Measurements from ENCODE around the gene ALG8. TPM values are rescaled to one million over a fixed set of nuclear protein-coding genes. Genes with fewer than 3 reads are reported as not detected.
"Not testable (repeated sequence)": the region's sequence is repeated elsewhere in the genome, so short reads cannot be mapped to it uniquely, and the experiment has no call there.

Gene ALG8
- total RNA-seq, 8 experiments from 2014 or later: 30.6 to 74.1 (median 41.9) TPM

DNA sequence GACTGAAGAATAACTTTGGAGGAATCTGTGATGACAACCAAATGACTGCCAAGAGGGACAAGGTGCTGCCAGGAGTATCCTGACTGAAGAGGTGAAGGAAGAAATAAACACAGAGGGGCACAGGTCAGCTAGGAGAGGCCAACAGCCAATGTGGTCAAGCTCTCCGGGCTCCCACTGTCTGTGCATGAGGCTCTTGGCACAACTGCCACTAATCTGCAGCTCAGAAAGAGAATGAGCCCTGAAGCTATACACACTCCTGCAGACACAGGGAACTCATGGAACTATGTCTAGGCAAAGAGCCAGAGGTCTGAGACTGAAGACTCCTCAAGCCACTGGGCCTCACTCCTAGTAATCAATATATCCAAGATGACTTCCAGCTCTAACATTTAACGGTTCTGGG is 68.8 kb downstream of the ALG8 start:
- H3K27ac ChIP-seq: no peak overlapping the region
- in situ Hi-C loops (cut with MboI; ENCODE audit: low pct_unique_long_range_greater_than_20kb in 2 of 9, low sequenced_read_pairs in 9 of 9, unreplicated experiment in 9 of 9): no loop called here
- peak in 1 of 8 experiments; percentile 21 for ATAC-seq (replicated peaks in 6 of 8)
- 83 to 100% (median 100%) methylated on average over 1 to 2 of the region's 2 CpGs; no CpG with 5 or more reads in 2 of the 10 experiments for WGBS, 10 experiments
- no peak overlapping the region for H3K4me3 ChIP-seq
- H3K4me1 ChIP-seq (replicated peaks in 1 of 2): no peaks in the 10 kb centered on the region

DNA sequence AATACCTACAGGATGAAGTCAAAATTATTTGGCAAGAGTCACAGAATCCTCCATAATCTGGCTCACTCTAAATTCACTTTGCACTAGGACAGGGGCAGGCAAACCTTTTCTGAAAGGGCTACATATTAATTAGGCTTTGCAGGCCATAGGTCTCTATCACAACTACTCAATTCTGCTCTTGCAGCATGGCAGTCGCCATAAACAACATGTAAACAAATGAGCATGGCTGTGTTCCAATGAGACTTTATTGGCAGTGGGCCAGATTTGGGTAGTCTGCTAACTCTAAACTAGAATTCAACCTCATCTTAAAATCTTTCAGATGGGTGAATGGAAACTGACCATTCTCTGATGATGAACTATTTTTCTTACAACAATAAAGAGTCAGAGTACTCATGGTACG is 70.0 kb downstream of the ALG8 start:
- Histone ChIP-seq H3K27ac (no peak overlapping the region), H3K4me3 (no peak overlapping the region), H3K4me1 (replicated peaks in 1 of 2) (no peaks in the 10 kb centered on the region)
- peak in 1 of 8 experiments; percentile 17 for ATAC-seq (replicated peaks in 6 of 8)
- in situ Hi-C loops (cut with MboI; ENCODE audit: low pct_unique_long_range_greater_than_20kb in 2 of 9, low sequenced_read_pairs in 9 of 9, unreplicated experiment in 9 of 9): no loop called here
- 56 to 100% (median 100%) methylated on average over 1 to 2 of the region's 2 CpGs; no CpG with 5 or more reads in 3 of the 10 experiments for WGBS, 10 experiments

DNA sequence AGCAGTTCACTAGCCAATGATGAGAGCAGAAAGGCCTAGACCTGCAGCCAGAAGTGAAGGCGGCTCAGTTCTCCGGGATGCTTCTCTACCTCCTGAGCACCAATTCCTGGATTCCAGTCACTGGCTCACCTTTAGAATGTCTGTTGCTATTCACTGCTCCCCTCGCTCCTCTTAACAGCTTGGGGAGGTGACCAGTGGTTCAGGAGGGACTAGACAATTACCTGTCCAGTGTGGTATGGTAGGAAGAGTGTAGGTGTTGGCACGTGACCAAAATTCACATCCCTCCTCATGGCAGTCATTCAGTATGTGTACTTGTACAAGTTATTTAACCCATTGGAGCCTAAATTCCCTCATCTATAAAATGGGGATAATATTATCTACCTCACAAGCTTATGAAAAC is 71.7 kb downstream of the ALG8 start:
- Histone ChIP-seq H3K4me3 (no peak overlapping the region), H3K4me1 (replicated peaks in 1 of 2) (no peaks in the 10 kb centered on the region), H3K27ac (no peak overlapping the region)
- in situ Hi-C loops (cut with MboI; ENCODE audit: low pct_unique_long_range_greater_than_20kb in 2 of 9, low sequenced_read_pairs in 9 of 9, unreplicated experiment in 9 of 9): no loop called here
- no peak for ATAC-seq (replicated peaks in 6 of 8)
- WGBS, 10 experiments: 67 to 100% (median 95%) methylated on average over 1 to 3 of the region's 4 CpGs

DNA sequence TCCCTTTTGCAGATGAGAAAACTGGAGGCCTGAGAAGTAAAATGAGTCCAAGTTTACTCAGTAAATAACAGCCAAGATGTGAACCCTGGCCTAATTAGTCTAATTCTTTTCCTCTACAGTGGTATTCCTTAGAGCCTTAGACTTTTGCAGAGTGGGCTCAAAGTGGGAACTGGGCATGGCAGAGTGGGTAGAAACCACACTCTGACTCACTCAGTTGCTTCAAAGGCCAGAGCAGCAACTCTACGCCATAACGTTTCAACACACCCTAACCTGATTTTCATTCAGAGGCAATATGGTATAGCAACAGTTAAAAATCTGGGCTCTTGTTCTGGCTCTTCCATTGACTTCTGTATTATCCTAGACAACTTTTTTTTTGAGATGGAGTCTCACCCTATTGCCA is 73.0 kb downstream of the ALG8 start:
- WGBS, 10 experiments: 50 to 100% (median 78%) methylated on average over 1 to 2 of the region's 2 CpGs; no CpG with 5 or more reads in 5 of the 10 experiments
- Histone ChIP-seq H3K27ac (no peak overlapping the region), H3K4me3 (no peak overlapping the region), H3K4me1 (replicated peaks in 1 of 2) (no peaks in the 10 kb centered on the region)
- in situ Hi-C loops (cut with MboI; ENCODE audit: low pct_unique_long_range_greater_than_20kb in 2 of 9, low sequenced_read_pairs in 9 of 9, unreplicated experiment in 9 of 9): no loop called here
- ATAC-seq (replicated peaks in 6 of 8): no peak

DNA sequence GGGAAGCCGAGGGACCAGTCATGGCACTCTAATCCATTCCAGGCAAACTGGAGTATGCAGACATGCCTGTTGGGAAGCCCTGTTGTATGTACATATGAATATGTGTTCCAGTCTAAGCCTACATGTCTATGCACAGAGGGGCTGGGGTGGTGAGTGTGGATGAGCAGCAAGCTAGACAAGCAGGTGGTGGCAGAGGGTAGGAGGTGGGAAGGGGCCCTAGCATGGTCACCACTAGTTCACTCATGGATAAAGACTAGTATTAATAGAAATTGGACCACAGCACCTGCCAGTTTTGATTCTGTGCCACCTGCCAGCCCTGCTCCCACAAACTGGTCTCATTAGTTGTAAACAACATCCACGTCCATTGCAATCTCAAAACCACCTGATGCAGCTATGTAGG is 74.2 kb downstream of the ALG8 start:
- Histone ChIP-seq H3K27ac (no peak overlapping the region), H3K4me3 (no peak overlapping the region), H3K4me1 (replicated peaks in 1 of 2) (no peaks in the 10 kb centered on the region)
- WGBS, 10 experiments: 83 to 100% (median 100%) methylated on average over 1 to 2 of the region's 2 CpGs; no CpG with 5 or more reads in 5 of the 10 experiments
- peak in 1 of 8 experiments; percentile 54 for ATAC-seq (replicated peaks in 6 of 8)
- in situ Hi-C loops (cut with MboI; ENCODE audit: low pct_unique_long_range_greater_than_20kb in 2 of 9, low sequenced_read_pairs in 9 of 9, unreplicated experiment in 9 of 9): no loop called here

DNA sequence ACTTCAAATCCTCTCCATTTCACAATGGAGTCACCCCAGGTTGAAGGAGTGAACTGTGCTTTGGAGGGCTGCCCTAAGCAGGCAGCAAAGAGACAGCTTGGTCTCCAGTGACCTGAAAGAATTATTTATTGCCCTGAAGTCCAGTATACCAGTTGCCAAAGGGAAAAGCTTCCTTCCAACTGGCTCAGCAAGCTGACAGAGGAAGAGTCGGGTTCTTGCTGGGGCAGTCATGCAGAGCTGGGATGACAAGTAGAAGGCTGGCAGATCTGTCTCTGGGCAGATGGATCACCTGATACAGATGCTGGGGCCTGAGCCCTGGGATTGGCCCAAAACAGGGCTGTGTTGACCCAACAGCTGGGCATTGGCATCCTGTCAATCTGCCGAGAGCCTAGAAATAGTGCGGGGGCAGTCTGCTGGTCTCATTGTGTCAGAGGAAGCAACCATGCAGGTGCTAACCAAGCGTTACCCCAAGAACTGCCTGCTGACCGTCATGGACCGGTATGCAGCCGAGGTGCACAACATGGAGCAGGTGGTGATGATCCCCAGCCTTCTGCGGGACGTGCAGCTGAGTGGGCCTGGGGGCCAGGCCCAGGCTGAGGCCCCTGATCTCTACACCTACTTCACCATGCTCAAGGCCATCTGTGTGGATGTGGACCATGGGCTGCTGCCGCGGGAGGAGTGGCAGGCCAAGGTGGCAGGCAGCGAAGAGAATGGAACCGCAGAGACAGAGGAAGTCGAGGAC is 75.8 kb downstream of the ALG8 start, which contains the start of gene THRSP:
Gene THRSP, plus strand, starts transcription at position 422 of the 742 bp plus-strand sequence. Its CDS starts 21 bp downstream, at position 443.
- Histone ChIP-seq H3K4me1 (replicated peaks in 1 of 2) (no peaks in the 10 kb centered on the region), H3K27ac (no peak within 1 kb of the TSS), H3K4me3 (no peak within 1 kb of the TSS)
- no peak for ATAC-seq (replicated peaks in 6 of 8)
- 17 to 100% (median 95%) methylated on average over 1 to 5 of the region's 14 CpGs; no CpG with 5 or more reads in 2 of the 10 experiments for WGBS, 10 experiments
- in situ Hi-C loops (cut with MboI; ENCODE audit: low pct_unique_long_range_greater_than_20kb in 2 of 9, low sequenced_read_pairs in 9 of 9, unreplicated experiment in 9 of 9): no loop called here

DNA sequence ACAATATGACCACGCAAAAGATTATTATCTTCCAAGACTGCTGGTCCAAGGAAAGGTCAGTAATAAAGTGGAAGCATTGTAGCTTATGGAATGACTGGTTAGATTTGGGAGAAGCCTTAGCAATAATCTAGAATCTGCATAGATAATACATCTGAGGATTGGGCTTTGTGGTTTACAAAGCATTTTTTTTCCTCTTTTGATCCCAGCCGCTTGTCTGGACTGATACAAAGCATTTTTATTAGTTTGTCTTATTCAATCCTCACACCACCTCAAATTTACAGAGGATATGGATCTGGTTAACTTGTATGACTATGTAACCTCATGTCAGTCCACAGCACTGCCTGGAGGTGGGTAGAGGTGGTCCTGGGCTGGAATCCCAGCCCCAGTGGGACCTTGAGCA is 76.8 kb downstream of the ALG8 start:
- ATAC-seq (replicated peaks in 6 of 8): no peak
- no peak overlapping the region for H3K4me3 ChIP-seq
- no peaks in the 10 kb centered on the region for H3K4me1 ChIP-seq (replicated peaks in 1 of 2)
- H3K27ac ChIP-seq: no peak overlapping the region
- in situ Hi-C loops (cut with MboI; ENCODE audit: low pct_unique_long_range_greater_than_20kb in 2 of 9, low sequenced_read_pairs in 9 of 9, unreplicated experiment in 9 of 9): no loop called here
- 60 to 100% (median 83%) methylated on average over 1 to 2 of the region's 2 CpGs; no CpG with 5 or more reads in 5 of the 10 experiments for WGBS, 10 experiments

DNA sequence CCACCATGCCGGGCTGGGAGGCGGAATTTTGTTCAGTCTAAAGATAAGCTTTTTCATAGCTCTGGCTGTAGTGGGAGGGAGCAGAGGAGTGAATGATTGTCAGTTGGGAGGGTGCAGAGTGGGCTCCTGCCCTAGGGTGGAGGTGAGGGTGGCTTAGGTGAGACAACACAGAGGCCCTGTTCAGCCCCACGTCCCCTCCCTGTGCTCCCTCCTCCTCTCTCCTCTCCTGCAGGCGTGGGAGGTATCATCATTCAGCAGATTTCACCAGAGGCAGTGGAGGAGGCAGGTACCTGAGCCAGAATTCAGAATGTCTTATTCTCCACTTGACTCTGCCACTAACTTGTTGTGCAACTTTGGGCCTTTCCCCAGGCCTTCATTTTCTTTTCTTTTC is 77.5 kb downstream of the ALG8 start:
- no peaks in the 10 kb centered on the region for H3K4me1 ChIP-seq (replicated peaks in 1 of 2)
- 70 to 100% (median 82%) methylated on average over 1 to 2 of the region's 4 CpGs; no CpG with 5 or more reads in 5 of the 10 experiments for WGBS, 10 experiments
- no peak for ATAC-seq (replicated peaks in 6 of 8)
- no peak overlapping the region for H3K27ac ChIP-seq
- H3K4me3 ChIP-seq: no peak overlapping the region
- in situ Hi-C loops (cut with MboI; ENCODE audit: low pct_unique_long_range_greater_than_20kb in 2 of 9, low sequenced_read_pairs in 9 of 9, unreplicated experiment in 9 of 9): no loop called here

DNA sequence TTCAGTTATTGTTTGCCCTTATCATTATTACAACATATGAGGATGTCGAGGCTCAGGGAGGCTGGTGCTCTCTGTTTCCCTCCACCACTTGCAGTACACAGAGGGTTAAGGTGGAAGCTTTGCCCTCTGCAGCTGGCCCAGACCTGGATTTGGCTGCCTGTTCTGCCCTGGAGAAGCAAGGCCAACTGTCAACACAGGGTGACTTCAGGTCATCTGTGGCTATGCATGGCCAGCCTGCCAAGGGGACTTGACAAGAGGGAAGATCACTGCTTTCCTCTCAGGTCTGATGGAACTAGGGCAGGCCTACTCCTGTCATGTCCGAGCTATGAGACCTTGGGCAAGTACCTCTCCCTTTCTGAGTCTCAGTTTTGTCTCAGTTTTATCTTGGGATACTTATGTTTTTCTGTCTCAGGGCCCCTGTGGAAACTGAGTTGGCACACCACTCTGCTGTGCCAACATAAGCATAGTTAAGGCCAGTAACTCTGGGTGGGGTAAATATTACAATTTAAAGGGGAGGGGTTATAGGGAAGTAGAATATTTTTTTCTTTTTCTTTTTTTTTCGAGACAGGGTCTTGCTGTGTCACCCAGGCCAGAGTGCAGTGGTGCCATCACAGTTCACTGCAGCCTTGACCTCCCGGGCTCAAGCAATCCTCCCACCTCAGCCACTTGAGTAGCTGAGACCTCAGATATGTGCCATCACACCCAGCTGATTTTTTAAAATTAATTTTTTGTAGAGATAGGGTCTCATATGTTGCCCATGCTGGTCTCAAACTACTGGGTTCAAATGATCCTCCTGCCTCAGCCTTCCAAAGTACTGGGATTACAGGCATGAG is 78.1 kb downstream of the ALG8 start:
- 29 to 100% (median 67%) methylated on average over 1 to 2 of the region's 4 CpGs; no CpG with 5 or more reads in 3 of the 10 experiments for WGBS, 10 experiments
- peak in 1 of 8 experiments; percentile 29 for ATAC-seq (replicated peaks in 6 of 8)
- Histone ChIP-seq H3K4me3 (no peak overlapping the region), H3K27ac (no peak overlapping the region), H3K4me1 (replicated peaks in 1 of 2) (no peaks in the 10 kb centered on the region)
- in situ Hi-C loops (cut with MboI; ENCODE audit: low pct_unique_long_range_greater_than_20kb in 2 of 9, low sequenced_read_pairs in 9 of 9, unreplicated experiment in 9 of 9): no loop called here

DNA sequence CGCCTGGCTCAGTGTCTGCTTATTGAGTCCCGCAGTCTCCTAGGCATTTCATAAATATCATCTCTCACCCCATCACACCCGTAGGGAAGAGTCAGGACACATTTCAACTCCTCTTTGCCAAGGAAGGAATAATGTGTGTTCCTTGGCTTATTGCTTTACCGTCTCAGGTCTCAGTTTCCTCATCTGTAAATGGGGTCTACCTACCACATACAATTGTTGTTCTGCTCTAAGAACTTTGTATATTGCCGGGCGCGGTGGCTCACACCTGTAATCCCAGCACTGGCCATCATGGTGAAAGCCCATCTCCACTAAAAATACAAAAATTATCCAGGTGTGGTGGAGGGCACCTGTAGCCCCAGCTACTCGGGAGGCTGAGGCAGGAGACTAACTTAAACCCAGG is 78.9 kb downstream of the ALG8 start:
- no peak for ATAC-seq (replicated peaks in 6 of 8)
- H3K4me1 ChIP-seq (replicated peaks in 1 of 2): no peaks in the 10 kb centered on the region
- in situ Hi-C loops (cut with MboI; ENCODE audit: low pct_unique_long_range_greater_than_20kb in 2 of 9, low sequenced_read_pairs in 9 of 9, unreplicated experiment in 9 of 9): no loop called here
- no peak overlapping the region for H3K4me3 ChIP-seq
- WGBS, 10 experiments: 75 to 100% (median 100%) methylated on average over 1 to 7 of the region's 8 CpGs; no CpG with 5 or more reads in 1 of the 10 experiments
- H3K27ac ChIP-seq: no peak overlapping the region

DNA sequence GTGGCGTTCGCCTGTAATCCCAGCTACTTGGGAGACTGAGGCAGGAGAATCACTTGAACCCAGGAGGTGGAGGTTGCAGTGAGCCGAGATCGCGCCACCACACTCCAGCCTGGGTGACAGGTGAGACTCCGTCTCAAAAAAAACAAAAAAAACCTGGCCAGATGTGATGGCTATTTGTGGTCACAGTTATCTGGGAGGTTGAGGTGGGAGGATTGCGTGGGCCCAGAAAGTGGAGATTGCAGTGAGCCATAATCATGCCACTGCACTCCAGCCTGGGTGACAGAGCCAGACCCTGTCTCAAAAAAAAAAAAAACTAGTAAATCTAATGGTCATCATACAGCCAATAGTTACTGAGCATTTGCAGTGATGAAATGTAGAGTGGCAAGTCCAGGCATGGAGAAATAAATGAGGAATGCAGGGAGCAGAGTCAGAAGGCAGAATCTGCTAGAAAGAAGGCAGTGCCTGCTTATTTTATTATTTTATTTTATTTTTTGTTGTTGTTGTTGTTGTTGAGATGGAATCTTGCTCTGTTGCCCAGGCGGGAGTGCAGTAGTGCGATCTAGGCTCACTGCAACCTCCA is 79.6 kb downstream of the ALG8 start:
- H3K4me1 ChIP-seq (replicated peaks in 1 of 2); ATAC-seq (replicated peaks in 6 of 8); H3K4me3 ChIP-seq; H3K27ac ChIP-seq; in situ Hi-C loops (cut with MboI; ENCODE audit: low pct_unique_long_range_greater_than_20kb in 2 of 9, low sequenced_read_pairs in 9 of 9, unreplicated experiment in 9 of 9): not testable (repeated sequence)
- 89 to 100% (median 100%) methylated on average over 1 to 6 of the region's 9 CpGs; no CpG with 5 or more reads in 1 of the 10 experiments for WGBS, 10 experiments

DNA sequence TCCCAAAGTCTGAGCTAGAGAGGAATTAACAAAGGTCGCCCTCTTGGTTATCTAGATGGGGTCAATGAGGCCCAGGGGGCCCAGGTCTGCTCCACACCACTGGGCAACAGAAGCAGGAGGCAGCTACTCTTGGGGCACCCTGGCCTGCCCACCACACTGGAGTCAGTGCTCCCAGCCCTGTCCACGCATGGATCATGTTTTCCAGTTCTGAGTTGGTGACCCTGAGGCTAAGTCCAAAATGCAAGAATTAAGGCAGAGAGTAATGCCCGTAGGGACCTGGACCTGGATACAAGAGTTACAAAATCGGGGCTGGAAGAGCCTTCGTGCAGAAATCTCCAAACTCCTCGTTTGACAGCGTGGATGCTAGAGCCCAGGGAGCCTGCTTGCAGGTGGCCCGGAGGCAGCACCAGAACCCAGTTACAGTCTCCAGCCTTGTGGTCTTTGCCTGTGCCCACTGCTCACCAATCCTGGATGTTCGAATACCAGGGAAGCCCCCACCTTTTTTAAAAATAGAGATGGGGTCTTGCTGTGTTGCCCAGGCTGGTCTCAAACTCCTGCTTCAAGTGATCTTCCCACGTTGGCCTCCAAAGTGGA is 81.9 kb downstream of the ALG8 start:
- in situ Hi-C loops (cut with MboI; ENCODE audit: low pct_unique_long_range_greater_than_20kb in 2 of 9, low sequenced_read_pairs in 9 of 9, unreplicated experiment in 9 of 9): no loop called here
- Histone ChIP-seq H3K4me1 (replicated peaks in 1 of 2) (no peaks in the 10 kb centered on the region), H3K4me3 (no peak overlapping the region), H3K27ac (no peak overlapping the region)
- 20 to 91% (median 64%) methylated on average over 1 to 8 of the region's 10 CpGs; no CpG with 5 or more reads in 3 of the 10 experiments for WGBS, 10 experiments
- ATAC-seq (replicated peaks in 6 of 8): no peak
